HG02763 (cell line): Measurements from ENCODE around the gene ZNF677.
"Not testable (repeated sequence)": the region's sequence is repeated elsewhere in the genome, so short reads cannot be mapped to it uniquely, and the experiment has no call there.

Experiments used
- ATAC-seq: cut with Tn5 transposase; IDR thresholded peaks from one replicate; pipeline ENCODE4 v1.9.1; 2021; ENCODE audit warnings: mild to moderate bottlenecking, moderate library complexity; ENCODE audit not compliant: unreplicated experiment

ZNF677 gene

GRCh38 chr19:53254411-53255341, at the start of gene ZNF677:
ZNF677 (minus strand) TSS chr19:53254873; CDS start chr19:53251550, 3,323 bp downstream.
- ATAC-seq, result no peak

GRCh38 chr19:53301341-53301740, 46.7 kb upstream of the ZNF677 start:
- ATAC-seq, result not testable (repeated sequence)

GRCh38 chr19:53294786-53295441, 40.2 kb upstream of the ZNF677 start:
- no peak for ATAC-seq

GRCh38 chr19:53290758-53291549, 36.3 kb upstream of the ZNF677 start:
- no peak for ATAC-seq

GRCh38 chr19:53285087-53285486, 30.4 kb upstream of the ZNF677 start:
- ATAC-seq, result no peak

- not testable (repeated sequence) for ATAC-seq
Observed at GRCh38 chr19:53281947-53282346, 27.3 kb upstream of the ZNF677 start.

- no peak for ATAC-seq
Observed at GRCh38 chr19:53275480-53275879, 20.8 kb upstream of the ZNF677 start.

GRCh38 chr19:53272044-53272443, 17.4 kb upstream of the ZNF677 start:
- ATAC-seq, result no peak

- not testable (repeated sequence) for ATAC-seq
Observed at GRCh38 chr19:53269861-53270260, 15.2 kb upstream of the ZNF677 start.

GRCh38 chr19:53267623-53268022, 12.9 kb upstream of the ZNF677 start, which contains the start of gene VN1R4:
VN1R4 (minus strand) TSS chr19:53267723; CDS start chr19:53267665, 58 bp downstream.
- ATAC-seq, result not testable (repeated sequence)

GRCh38 chr19:53257715-53258342, 3.2 kb upstream of the ZNF677 start, which contains the start of gene VN1R2:
VN1R2 (plus strand) TSS chr19:53258292; CDS start chr19:53258376, 84 bp downstream.
- not testable (repeated sequence) for ATAC-seq

- ATAC-seq, result no peak
Observed at GRCh38 chr19:53246498-53246897, 8.2 kb downstream of the ZNF677 start.

- no peak for ATAC-seq
Observed at GRCh38 chr19:53237114-53237777, 17.4 kb downstream of the ZNF677 start.

- ATAC-seq, result no peak
Observed at GRCh38 chr19:53224606-53225005, 30.1 kb downstream of the ZNF677 start.

- ATAC-seq, result not testable (repeated sequence)
Observed at GRCh38 chr19:53222716-53223115, 32.0 kb downstream of the ZNF677 start.

- ATAC-seq, result no peak
Observed at GRCh38 chr19:53212703-53213320, 41.9 kb downstream of the ZNF677 start.

GRCh38 chr19:53211554-53211953, 43.1 kb downstream of the ZNF677 start:
- ATAC-seq, result not testable (repeated sequence)

GRCh38 chr19:53196777-53197396, 57.8 kb downstream of the ZNF677 start:
- ATAC-seq, result no peak
